ENCODE data around the gene PABPC3.

PABPC3 gene

DNA sequence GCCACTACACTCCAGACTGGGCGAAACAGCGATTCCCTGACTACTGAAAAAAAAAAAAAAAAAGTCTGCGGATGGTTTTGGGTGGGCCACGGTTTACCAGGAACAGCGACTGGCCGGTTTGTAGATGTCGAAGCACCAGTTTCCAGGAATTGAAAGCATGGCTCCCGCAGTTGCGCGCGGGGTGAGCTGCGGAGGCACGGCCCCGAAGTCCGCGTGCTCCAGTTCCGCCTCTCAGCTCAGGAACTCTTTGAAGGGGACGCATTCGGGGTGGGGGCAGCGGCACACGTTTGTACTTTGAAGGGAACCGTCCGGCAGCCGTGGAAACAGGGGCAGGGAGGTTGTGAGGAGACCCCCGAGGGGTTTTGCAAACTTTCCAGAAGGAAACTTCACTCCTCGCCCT, 27.1 kb upstream of the PABPC3 start:
- H3K36me3 ChIP-seq (ENCODE audit: insufficient read depth, low read length), result no peaks in the 10 kb centered on the region
- H3K4me1 ChIP-seq (ENCODE audit: insufficient read depth, low read length), result peaks cover 30% of the 10 kb centered on the region
- no peaks in the 10 kb centered on the region for H3K9me3 ChIP-seq (ENCODE audit: insufficient read depth, low read depth, low read length)
- no peak overlapping the region for H3K27ac ChIP-seq (ENCODE audit: low read depth, low read length)
- no peak overlapping the region for H3K9ac ChIP-seq (ENCODE audit: low read depth, low read length)
- H3K27me3 ChIP-seq (ENCODE audit: insufficient read depth, low read length), result no peaks in the 10 kb centered on the region
- 94% methylated on average over 26 of the region's 26 CpGs for WGBS
- H3K4me3 ChIP-seq (ENCODE audit: low read length), result no peak overlapping the region

GRCh38 chr13:25069236-25069635, 26.7 kb upstream of the PABPC3 start:
- Histone ChIP-seq H3K9me3 (ENCODE audit: insufficient read depth, low read depth, low read length) (no peaks in the 10 kb centered on the region), H3K9ac (ENCODE audit: low read depth, low read length) (no peak overlapping the region), H3K27ac (ENCODE audit: low read depth, low read length) (no peak overlapping the region), H3K4me1 (ENCODE audit: insufficient read depth, low read length) (peaks cover 30% of the 10 kb centered on the region), H3K36me3 (ENCODE audit: insufficient read depth, low read length) (no peaks in the 10 kb centered on the region), H3K27me3 (ENCODE audit: insufficient read depth, low read length) (no peaks in the 10 kb centered on the region), H3K4me3 (ENCODE audit: low read length) (no peak overlapping the region)
- 95% methylated on average over 21 of the region's 21 CpGs for WGBS

GRCh38 chr13:25069911-25070310, 26.0 kb upstream of the PABPC3 start:
- Histone ChIP-seq H3K36me3 (ENCODE audit: insufficient read depth, low read length) (no peaks in the 10 kb centered on the region), H3K4me3 (ENCODE audit: low read length) (no peak overlapping the region), H3K4me1 (ENCODE audit: insufficient read depth, low read length) (peaks cover 30% of the 10 kb centered on the region), H3K27ac (ENCODE audit: low read depth, low read length) (no peak overlapping the region), H3K9me3 (ENCODE audit: insufficient read depth, low read depth, low read length) (no peaks in the 10 kb centered on the region), H3K27me3 (ENCODE audit: insufficient read depth, low read length) (no peaks in the 10 kb centered on the region), H3K9ac (ENCODE audit: low read depth, low read length) (no peak overlapping the region)
- 59% methylated on average over 8 of the region's 8 CpGs for WGBS

- Histone ChIP-seq H3K36me3 (ENCODE audit: insufficient read depth, low read length) (no peaks in the 10 kb centered on the region), H3K27me3 (ENCODE audit: insufficient read depth, low read length) (no peaks in the 10 kb centered on the region), H3K27ac (ENCODE audit: low read depth, low read length) (no peak overlapping the region), H3K9ac (ENCODE audit: low read depth, low read length) (no peak overlapping the region), H3K9me3 (ENCODE audit: insufficient read depth, low read depth, low read length) (no peaks in the 10 kb centered on the region), H3K4me1 (ENCODE audit: insufficient read depth, low read length) (no peaks in the 10 kb centered on the region), H3K4me3 (ENCODE audit: low read length) (no peak overlapping the region)
- 98% methylated on average over 2 of the region's 2 CpGs for WGBS
Measured at GRCh38 chr13:25080773-25081172, 15.2 kb upstream of the PABPC3 start.

- Histone ChIP-seq H3K36me3 (ENCODE audit: insufficient read depth, low read length) (no peaks in the 10 kb centered on the region), H3K4me1 (ENCODE audit: insufficient read depth, low read length) (no peaks in the 10 kb centered on the region), H3K9ac (ENCODE audit: low read depth, low read length) (no peak overlapping the region), H3K27me3 (ENCODE audit: insufficient read depth, low read length) (no peaks in the 10 kb centered on the region), H3K27ac (ENCODE audit: low read depth, low read length) (no peak overlapping the region), H3K9me3 (ENCODE audit: insufficient read depth, low read depth, low read length) (no peaks in the 10 kb centered on the region), H3K4me3 (ENCODE audit: low read length) (no peak overlapping the region)
- 94% methylated on average over 1 of the region's 1 CpG for WGBS
Measured at GRCh38 chr13:25084096-25084495, 11.8 kb upstream of the PABPC3 start.

GRCh38 chr13:25085125-25085742, 10.7 kb upstream of the PABPC3 start:
- Histone ChIP-seq H3K27me3 (ENCODE audit: insufficient read depth, low read length) (no peaks in the 10 kb centered on the region), H3K9me3 (ENCODE audit: insufficient read depth, low read depth, low read length) (no peaks in the 10 kb centered on the region), H3K27ac (ENCODE audit: low read depth, low read length) (no peak overlapping the region), H3K4me1 (ENCODE audit: insufficient read depth, low read length) (no peaks in the 10 kb centered on the region), H3K9ac (ENCODE audit: low read depth, low read length) (no peak overlapping the region), H3K36me3 (ENCODE audit: insufficient read depth, low read length) (no peaks in the 10 kb centered on the region), H3K4me3 (ENCODE audit: low read length) (no peak overlapping the region)
- 48% methylated on average over 6 of the region's 6 CpGs for WGBS

GRCh38 chr13:25088562-25089221, 7.2 kb upstream of the PABPC3 start:
- H3K9ac ChIP-seq (ENCODE audit: low read depth, low read length), result no peak overlapping the region
- WGBS, result 93% methylated on average over 10 of the region's 10 CpGs
- H3K27me3 ChIP-seq (ENCODE audit: insufficient read depth, low read length), result no peaks in the 10 kb centered on the region
- no peaks in the 10 kb centered on the region for H3K4me1 ChIP-seq (ENCODE audit: insufficient read depth, low read length)
- H3K27ac ChIP-seq (ENCODE audit: low read depth, low read length), result no peak overlapping the region
- H3K9me3 ChIP-seq (ENCODE audit: insufficient read depth, low read depth, low read length), result no peaks in the 10 kb centered on the region
- H3K4me3 ChIP-seq (ENCODE audit: low read length), result no peak overlapping the region
- no peaks in the 10 kb centered on the region for H3K36me3 ChIP-seq (ENCODE audit: insufficient read depth, low read length)

DNA sequence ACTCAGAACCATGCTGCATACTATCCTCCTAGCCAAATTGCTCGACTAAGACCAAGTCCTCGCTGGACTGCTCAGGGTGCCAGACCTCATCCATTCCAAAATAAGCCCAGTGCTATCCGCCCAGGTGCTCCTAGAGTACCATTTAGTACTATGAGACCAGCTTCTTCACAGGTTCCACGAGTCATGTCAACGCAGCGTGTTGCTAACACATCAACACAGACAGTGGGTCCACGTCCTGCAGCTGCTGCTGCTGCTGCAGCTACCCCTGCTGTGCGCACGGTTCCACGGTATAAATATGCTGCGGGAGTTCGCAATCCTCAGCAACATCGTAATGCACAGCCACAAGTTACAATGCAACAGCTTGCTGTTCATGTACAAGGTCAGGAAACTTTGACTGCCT, 1.5 kb downstream of the PABPC3 start:
- H3K27ac ChIP-seq (ENCODE audit: low read depth, low read length), result no peak overlapping the region
- H3K27me3 ChIP-seq (ENCODE audit: insufficient read depth, low read length), result no peaks in the 10 kb centered on the region
- H3K4me1 ChIP-seq (ENCODE audit: insufficient read depth, low read length), result no peaks in the 10 kb centered on the region
- H3K9ac ChIP-seq (ENCODE audit: low read depth, low read length), result no peak overlapping the region
- no peaks in the 10 kb centered on the region for H3K36me3 ChIP-seq (ENCODE audit: insufficient read depth, low read length)
- H3K4me3 ChIP-seq (ENCODE audit: low read length), result no peak overlapping the region
- H3K9me3 ChIP-seq (ENCODE audit: insufficient read depth, low read depth, low read length), result no peaks in the 10 kb centered on the region
- WGBS, result 89% methylated on average over 13 of the region's 13 CpGs

DNA sequence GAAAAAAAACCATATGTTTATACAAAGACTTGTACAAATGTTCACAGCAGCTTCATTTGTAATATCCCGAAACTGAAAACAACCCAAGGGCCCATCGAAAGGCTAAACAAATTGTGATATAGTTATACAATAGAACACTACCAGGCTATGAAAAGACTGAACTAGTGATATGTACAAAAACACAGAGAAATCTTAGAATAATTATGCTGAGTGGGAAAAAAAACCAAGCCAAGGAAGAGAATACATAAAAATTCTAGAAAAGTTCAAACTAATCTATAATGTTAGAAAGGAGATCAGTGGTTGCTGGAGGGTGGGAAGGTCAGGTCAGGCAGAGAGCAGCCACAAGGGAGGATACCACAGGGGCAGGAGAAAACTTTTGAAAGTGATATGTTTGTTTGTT, 7.8 kb downstream of the PABPC3 start:
- Histone ChIP-seq H3K27me3 (ENCODE audit: insufficient read depth, low read length) (no peaks in the 10 kb centered on the region), H3K9me3 (ENCODE audit: insufficient read depth, low read depth, low read length) (no peaks in the 10 kb centered on the region)
- WGBS, result no CpG with 5 or more reads among the region's 2 CpGs

GRCh38 chr13:25109341-25109740, 13.4 kb downstream of the PABPC3 start:
- no peaks in the 10 kb centered on the region for H3K9me3 ChIP-seq (ENCODE audit: insufficient read depth, low read depth, low read length)
- no peak overlapping the region for H3K9ac ChIP-seq (ENCODE audit: low read depth, low read length)
- no peaks in the 10 kb centered on the region for H3K27me3 ChIP-seq (ENCODE audit: insufficient read depth, low read length)
- H3K27ac ChIP-seq (ENCODE audit: low read depth, low read length), result no peak overlapping the region
- 0 out of 2 replicates have a peak, but pooled peaks cover 7% of the 10 kb centered on the region for H3K4me1 ChIP-seq (ENCODE audit: insufficient read depth, low read length)
- H3K36me3 ChIP-seq (ENCODE audit: insufficient read depth, low read length), result no peaks in the 10 kb centered on the region
- 98% methylated on average over 5 of the region's 5 CpGs for WGBS
- H3K4me3 ChIP-seq (ENCODE audit: low read length), result no peak overlapping the region

More for the DNA sequence above, 7.8 kb downstream of the PABPC3 start:
- H3K4me3 ChIP-seq (ENCODE audit: low read length), result no peak overlapping the region
- no peaks in the 10 kb centered on the region for H3K36me3 ChIP-seq (ENCODE audit: insufficient read depth, low read length)
- no peak overlapping the region for H3K9ac ChIP-seq (ENCODE audit: low read depth, low read length)
- no peak overlapping the region for H3K27ac ChIP-seq (ENCODE audit: low read depth, low read length)
- H3K4me1 ChIP-seq (ENCODE audit: insufficient read depth, low read length), result no peaks in the 10 kb centered on the region

GRCh38 chr13:25110956-25111584, 15.1 kb downstream of the PABPC3 start:
- WGBS, result 69% methylated on average over 1 of the region's 1 CpG

More at GRCh38 chr13:25110956-25111584, 15.1 kb downstream of the PABPC3 start:
- no peaks in the 10 kb centered on the region for H3K27me3 ChIP-seq (ENCODE audit: insufficient read depth, low read length)
- H3K9ac ChIP-seq (ENCODE audit: low read depth, low read length), result no peak overlapping the region
- H3K4me3 ChIP-seq (ENCODE audit: low read length), result no peak overlapping the region
- no peaks in the 10 kb centered on the region for H3K9me3 ChIP-seq (ENCODE audit: insufficient read depth, low read depth, low read length)
- no peaks in the 10 kb centered on the region for H3K36me3 ChIP-seq (ENCODE audit: insufficient read depth, low read length)
- 0 out of 2 replicates have a peak, but pooled peaks cover 7% of the 10 kb centered on the region for H3K4me1 ChIP-seq (ENCODE audit: insufficient read depth, low read length)
- no peak overlapping the region for H3K27ac ChIP-seq (ENCODE audit: low read depth, low read length)

Measured in HUES64 (cell line).